ENCODE results near the gene CRKL. TPM values are rescaled to one million over a fixed set of nuclear protein-coding genes. Genes with fewer than 3 reads are reported as not detected.

Gene CRKL
- total RNA-seq: 26.2 and 41.6 TPM in 2 replicates

GRCh38 chr22:20916916-20917810 lies at the start of gene CRKL:
Gene CRKL (plus strand): TSS chr22:20917407. CDS start chr22:20917935, 528 bp downstream.

GRCh38 chr22:20966883-20967696 lies 49.9 kb downstream of the CRKL start, which contains the start of gene AIFM3:
Gene AIFM3 (plus strand): TSS chr22:20967255. CDS start chr22:20967945, 690 bp downstream.

GRCh38 chr22:20981787-20982562 lies 64.8 kb downstream of the CRKL start, which contains the start of gene LZTR1:
Gene LZTR1 (plus strand): TSS chr22:20982297. CDS start chr22:20982372, 75 bp downstream.

GRCh38 chr22:21001601-21002325 lies 84.6 kb downstream of the CRKL start, which contains the start of gene THAP7:
Gene THAP7 (minus strand): TSS chr22:21002118. CDS start chr22:21001911, 207 bp downstream.

Other genes starting within 250 kb of the CRKL start
- gene SERPIND1, start 143.3 kb upstream of the CRKL start, total RNA-seq: under 0.01 TPM in 1 of 2 replicates, not detected in the other
- gene PI4KA, start 58.6 kb upstream of the CRKL start, total RNA-seq: 15.7 and 40.2 TPM in 2 replicates
- 4.2 and 4.8 TPM in 2 replicates for gene SNAP29, start 58.4 kb upstream of the CRKL start, total RNA-seq
- gene AIFM3, start 49.8 kb downstream of the CRKL start, total RNA-seq: not detected in 2 replicates
- gene LZTR1, start 64.9 kb downstream of the CRKL start, total RNA-seq: 39.2 and 66.8 TPM in 2 replicates
- gene THAP7, start 84.7 kb downstream of the CRKL start, total RNA-seq: 12.3 and 13.5 TPM in 2 replicates
- gene P2RX6, start 97.8 kb downstream of the CRKL start, total RNA-seq: 0.06 TPM in 1 of 2 replicates, not detected in the other
- gene SLC7A4, start 115.2 kb downstream of the CRKL start, total RNA-seq: not detected in 2 replicates
- not detected in 2 replicates for gene LRRC74B, start 128.5 kb downstream of the CRKL start, total RNA-seq

Data from bladder microvascular endothelial cell (primary cell).